GM19467 (cell line): ENCODE data around the gene LIF.

Experiments
- ATAC-seq: cut with Tn5 transposase; IDR thresholded peaks from one replicate; pipeline ENCODE4 v1.9.1; 2021; ENCODE audit warnings: mild to moderate bottlenecking, moderate library complexity; ENCODE audit not compliant: unreplicated experiment

The LIF gene

GRCh38 chr22:30245985-30246813 is at the start of gene LIF:
TSS of gene LIF (minus strand) at chr22:30246759. CDS start at chr22:30246695, 64 bp downstream.
- no peak for ATAC-seq

DNA sequence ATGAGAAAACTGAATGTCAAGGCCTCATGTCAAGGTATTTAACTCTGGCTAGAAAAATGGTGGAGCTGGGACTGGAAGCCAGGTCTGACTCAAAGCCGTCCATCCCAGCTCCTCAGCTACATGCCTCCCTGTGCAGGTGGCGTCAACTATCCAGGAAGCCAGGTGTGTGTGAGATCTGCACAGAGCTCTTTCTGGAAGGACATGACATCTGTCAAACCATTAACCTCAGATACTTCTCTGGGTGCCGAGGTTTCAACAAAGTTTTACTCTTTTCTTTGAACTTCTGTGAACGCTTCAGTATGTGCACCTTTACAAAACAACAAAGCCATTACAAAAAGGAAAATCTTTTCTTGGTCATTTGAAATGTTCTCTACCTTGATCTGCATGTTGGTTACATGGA is 49.8 kb upstream of the LIF start:
- no peak for ATAC-seq

DNA sequence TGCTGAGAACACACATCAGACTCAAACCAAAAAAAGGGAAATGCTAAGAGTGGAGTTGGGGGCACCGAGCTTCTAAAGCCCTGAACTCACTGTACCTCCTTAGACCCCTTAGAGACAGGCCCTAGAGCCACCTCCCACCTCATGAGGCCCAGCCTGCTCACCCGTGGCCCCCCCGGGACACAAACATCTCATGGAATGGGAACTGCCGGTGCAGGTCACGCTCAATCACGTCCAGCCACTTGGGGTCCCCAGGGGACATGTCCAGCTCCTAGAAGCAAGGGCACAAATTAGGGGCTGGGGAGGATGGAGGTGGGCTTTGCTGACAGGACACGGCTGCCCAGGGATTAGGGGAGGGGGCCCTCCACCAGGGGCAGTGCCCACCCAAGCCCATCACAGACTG is 49.0 kb upstream of the LIF start:
- ATAC-seq, result no peak

DNA sequence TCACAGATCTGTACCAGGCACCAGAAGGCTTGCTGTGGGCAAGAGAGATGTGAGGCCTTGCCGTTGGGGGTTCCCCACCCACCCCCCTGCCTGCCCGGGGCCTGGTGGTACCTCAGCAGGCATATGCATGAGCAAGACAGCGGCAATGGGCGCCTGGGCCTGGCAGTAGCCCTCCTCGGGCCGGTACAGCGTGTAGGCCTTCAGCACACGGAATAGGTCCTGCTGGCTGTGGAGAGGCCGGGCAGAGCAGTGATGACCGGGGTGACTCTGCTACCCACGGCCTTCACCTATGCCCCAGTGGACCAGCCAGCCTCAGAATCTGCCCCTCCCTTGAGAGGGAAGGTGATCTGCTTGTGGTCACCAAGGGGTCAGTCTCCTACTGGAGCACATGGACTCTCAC is 48.3 kb upstream of the LIF start:
- no peak for ATAC-seq

DNA sequence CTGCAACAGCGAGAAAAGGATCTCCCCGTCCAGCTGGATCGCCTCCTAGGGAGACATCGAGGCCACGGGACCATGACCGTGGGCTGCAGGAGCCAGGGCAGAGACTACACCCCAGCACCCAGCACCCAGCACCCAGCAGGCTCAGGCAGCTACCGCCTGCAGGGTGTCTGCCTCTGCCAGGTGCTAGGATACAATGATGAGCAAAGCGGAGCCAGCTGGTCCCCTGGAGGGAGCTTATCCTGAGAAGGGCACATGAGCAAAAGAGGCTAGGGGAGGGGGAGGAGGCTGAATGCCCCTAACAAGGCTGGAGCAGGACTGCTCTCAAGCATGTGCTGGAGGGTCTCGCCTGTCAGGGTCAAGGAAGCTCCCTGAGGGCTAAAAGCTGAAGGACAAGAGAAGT is 47.5 kb upstream of the LIF start:
- no peak for ATAC-seq

DNA sequence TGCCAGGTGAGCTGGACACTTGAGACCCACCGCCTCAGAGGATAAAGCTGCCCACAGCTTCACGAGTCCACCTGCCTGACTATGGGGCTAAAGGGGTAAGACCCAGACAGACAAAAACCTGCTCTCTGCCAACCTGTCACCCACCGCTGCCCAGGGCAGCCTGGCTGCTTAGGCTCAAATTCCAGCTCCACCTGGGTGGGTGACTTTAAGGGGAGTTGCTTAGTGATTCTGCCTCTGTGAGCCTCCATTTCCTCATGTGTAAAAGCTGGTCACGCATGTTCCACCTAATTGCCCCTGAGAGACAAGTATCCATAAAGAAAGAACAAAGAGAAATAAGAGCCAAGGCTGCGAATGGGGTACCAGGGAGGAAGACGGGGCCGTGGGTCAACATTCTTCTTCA is 46.5 kb upstream of the LIF start:
- ATAC-seq, result no peak

- no peak for ATAC-seq
Measured at GRCh38 chr22:30292069-30292970, 45.8 kb upstream of the LIF start.

- ATAC-seq, result no peak
Measured at GRCh38 chr22:30291058-30291892, 44.7 kb upstream of the LIF start.

GRCh38 chr22:30290342-30291057 is 43.9 kb upstream of the LIF start:
- no peak for ATAC-seq

- ATAC-seq, result peak; percentile 15
Measured at GRCh38 chr22:30289980-30290313, 43.4 kb upstream of the LIF start.

DNA sequence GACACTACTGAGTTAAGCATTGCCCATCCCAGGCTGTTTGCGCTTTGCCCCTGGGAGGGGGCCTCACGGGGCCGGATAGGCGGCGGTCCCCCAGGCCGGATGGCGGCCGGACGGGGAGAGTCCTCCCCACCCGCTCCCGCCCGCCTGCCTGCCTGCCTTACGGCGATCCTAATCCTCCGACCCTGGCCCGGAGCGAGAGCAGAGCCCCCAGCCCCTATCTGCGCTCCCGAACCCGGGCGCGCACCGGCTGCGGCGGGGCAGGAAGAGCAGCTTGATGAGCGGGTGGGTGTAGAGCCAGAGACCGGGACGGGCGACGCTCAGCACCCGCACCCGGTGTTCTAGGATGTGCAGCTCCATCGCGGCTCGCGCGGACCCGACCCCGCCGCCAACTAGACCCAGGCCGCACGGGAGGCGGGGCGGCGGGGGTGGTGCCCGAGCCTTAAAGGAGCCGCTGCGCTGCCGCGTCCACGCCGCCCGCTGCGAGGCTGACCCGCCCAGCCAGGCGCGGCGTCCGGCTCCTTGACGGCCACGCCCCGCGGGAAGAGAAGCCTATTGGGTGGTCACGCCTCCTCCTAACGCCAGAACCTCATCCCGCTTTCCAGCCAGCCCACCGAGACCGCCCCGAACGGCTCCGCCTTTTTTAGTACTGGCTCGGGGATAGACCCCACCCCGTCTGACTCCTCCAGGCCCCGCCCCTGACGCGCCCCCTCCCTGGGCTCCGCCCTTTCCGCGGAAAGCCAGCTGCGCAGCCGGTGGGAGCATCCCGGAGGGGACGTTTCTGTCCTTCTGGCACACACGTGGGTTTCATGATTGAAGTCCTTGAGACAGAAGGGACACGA is 42.8 kb upstream of the LIF start, which contains the start of gene CASTOR1:
Gene CASTOR1 (minus strand): TSS at position 365 of the 839 bp plus-strand sequence. CDS start 8 bp downstream, at position 357.
- peak; percentile 57 for ATAC-seq

DNA sequence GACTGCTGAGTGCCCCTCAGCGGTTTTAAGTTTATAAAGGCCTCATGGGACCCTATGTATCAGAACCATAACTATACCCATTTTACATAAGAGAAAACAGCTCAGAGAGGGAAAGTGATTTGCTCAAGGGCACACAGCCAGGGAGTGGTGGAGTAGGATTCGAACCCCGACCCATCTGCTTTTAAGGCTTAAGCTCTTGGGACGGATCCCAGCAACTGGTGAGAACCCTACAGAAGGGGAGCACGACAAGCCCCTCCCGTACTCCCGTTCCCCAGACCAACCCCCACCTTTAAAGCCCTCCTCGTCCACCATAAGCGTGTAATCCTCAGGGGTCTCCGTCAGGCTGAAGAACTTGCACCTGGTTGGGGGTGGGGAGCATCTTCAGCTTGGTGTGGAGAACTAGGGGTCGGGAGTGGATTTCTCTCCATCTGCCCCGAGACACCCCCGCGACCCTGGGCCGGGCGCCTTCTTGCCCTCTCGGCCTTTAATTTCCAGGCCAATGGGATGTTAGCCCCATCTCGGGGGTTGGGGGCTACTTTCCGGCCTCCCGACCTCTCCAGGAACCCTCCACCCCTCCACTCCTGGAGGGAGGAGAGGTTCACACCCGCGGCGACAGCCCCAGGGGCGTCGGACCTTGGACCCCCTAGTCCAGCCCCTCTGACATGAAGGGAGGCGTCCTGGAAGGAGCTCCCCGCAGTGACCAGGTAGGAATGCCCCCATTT is 42.0 kb upstream of the LIF start:
- ATAC-seq, result no peak

GRCh38 chr22:30287648-30288418 is 41.3 kb upstream of the LIF start:
- no peak for ATAC-seq

DNA sequence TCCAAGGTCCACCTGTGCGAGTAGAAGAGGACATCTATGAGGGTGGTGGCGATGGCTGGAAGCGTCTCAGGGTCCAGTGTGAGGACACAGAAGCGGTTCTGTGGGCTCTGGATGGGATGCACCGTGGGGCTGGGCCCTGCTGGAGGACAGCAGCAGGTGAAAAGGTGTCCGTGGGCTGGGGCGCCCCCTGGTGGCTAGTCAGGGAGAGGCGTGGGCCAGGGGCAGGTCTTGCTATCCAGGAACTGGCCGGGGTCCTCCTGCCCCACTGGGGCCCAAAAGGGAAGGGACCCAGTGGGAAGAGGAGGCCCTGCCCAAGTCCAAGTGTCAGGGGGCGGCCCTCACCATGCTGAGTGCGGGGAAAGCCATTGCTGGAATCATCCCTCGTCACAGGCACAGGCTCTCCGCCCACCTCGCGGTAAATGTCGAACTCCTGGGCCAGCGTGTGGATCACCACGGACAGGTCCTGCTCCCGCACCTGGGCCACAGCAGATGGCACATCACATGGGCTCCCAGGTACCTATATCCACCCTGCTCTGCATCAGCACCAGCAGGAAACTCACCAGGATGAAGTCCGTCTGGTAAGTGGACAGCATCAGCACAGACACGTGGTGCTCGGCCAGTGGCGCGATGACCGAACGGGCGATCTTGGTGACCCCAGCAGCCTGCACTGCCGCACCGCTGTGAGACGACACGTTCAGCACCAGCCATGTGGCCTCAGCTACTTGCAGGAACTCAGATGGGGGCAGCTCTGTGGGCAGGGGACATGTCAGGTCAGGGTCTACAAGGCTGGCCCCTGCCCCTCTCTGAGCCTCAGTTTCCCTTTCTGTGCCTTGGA is 40.5 kb upstream of the LIF start:
- ATAC-seq, result no peak

GRCh38 chr22:30286331-30286730 is 39.8 kb upstream of the LIF start:
- ATAC-seq, result no peak

- no peak for ATAC-seq
Measured at GRCh38 chr22:30285846-30286200, 39.3 kb upstream of the LIF start.

DNA sequence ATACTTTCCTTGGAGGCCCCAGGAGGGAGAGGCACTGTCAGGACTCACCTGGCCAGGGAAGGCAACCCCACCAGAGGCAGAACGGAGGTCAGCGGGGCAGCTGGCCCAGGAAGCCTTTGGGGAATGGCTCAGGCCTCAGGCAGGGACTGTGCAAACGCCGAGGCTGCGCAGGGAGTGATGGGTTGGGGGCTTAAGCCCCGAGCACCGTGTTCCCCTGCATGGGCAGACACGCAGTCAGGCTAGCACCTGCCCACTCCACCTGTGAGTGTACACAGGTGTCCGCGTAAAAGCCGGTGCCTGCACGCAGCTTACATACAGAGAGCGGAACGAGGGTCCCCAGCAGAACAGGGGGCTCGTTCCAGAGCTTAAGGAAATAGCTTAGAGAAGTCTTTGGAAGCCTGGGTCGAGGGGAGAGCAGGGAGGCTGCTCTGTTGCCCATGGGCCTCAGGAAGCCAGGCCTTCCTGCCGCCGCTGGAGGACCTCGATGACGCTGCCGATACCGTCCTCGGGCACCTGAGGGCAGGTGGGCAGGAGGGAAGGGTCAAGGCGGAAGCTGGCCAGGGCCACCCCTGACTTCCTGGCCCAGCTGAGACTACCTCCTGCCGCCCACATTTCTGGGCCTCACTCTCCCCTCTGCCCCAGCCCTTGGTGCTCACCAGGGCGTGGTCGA is 38.8 kb upstream of the LIF start:
- no peak for ATAC-seq
